Breast epithelium (tissue), 4 donors: ENCODE results near the gene TTLL10. TPM values are rescaled to one million over a fixed set of nuclear protein-coding genes. Genes with fewer than 3 reads are reported as not detected.

Experiments used
- DNase-seq, 2 donors: peaks; one replicate each; pipeline ENCODE4 v3.0.0-alpha.2; 2019; ENCODE audit warnings: low spot score in 2 of 2
- H3K27ac ChIP-seq, 2 donors: fragments of 200-600 bp; sonication (generic) in 1 of 2; one replicate each; pipeline ENCODE4 v1.5.1; 2016 to 2019; ENCODE audit warnings: mild to moderate bottlenecking in 1 of 2
- H3K27me3 ChIP-seq, 2 donors: fragments of 200-600 bp; sonication (generic) in 1 of 2; one replicate each; pipeline versions ENCODE4 v1.5.1 to v1.6.0; 2017 to 2019; ENCODE audit warnings: control low read depth in 1 of 2, mild to moderate bottlenecking in 1 of 2
- H3K36me3 ChIP-seq: fragments of 200-600 bp; one replicate; pipeline ENCODE4 v1.5.1; 2019
- H3K4me1 ChIP-seq, 2 donors: fragments of 200-600 bp; sonication (generic); one replicate each; pipeline ENCODE4 v1.5.1; 2016 to 2019; ENCODE audit warnings: control low read depth in 1 of 2
- H3K4me3 ChIP-seq, 3 donors: fragments of 200-600 bp; sonication (generic); 1 replicate in 2 of 3; 2 replicates in 1 of 3; pipeline ENCODE4 v1.5.1; 2016 to 2019; ENCODE audit warnings: mild to moderate bottlenecking in 3 of 3, moderate library complexity in 2 of 3
- H3K9me3 ChIP-seq, 2 donors: fragments of 200-600 bp; sonication (generic) in 1 of 2; one replicate each; pipeline ENCODE4 v1.5.1; 2016 to 2019; ENCODE audit warnings: control low read depth in 1 of 2
- CTCF ChIP-seq, 3 donors: fragments of 450-650 bp; IDR thresholded peaks; one replicate each; pipeline ENCODE4 v1.5.1; 2016 to 2017; ENCODE audit warnings: antibody characterized with exemption in 3 of 3, mild to moderate bottlenecking in 3 of 3, moderate library complexity in 3 of 3
- POLR2A ChIP-seq: fragments of 450-650 bp; IDR thresholded peaks from one replicate; pipeline ENCODE4 v1.6.1; 2016; ENCODE audit warnings: antibody characterized with exemption, mild to moderate bottlenecking, moderate library complexity
- POLR2AphosphoS5 ChIP-seq, 3 donors: sonication (generic); formaldehyde crosslinking; IDR thresholded peaks; one replicate each; pipeline ENCODE4 v1.6.1; 2017; ENCODE audit warnings: antibody characterized with exemption in 3 of 3
- intact Hi-C: fragments of 100-400 bp; cut with DNase I; formaldehyde crosslinking; loops from one replicate; pipeline ENCODE4 v1.15.1; 2023; ENCODE audit warnings: low total_unique reads
- total RNA-seq, 3 donors: library from RNA; depleted of rRNA; stranded (reverse); fragments of >200 nt; gene quantifications; one replicate each; pipeline ENCODE4 v1.1.0, GENCODE V29; 2016

Gene TTLL10
- total RNA-seq, 3 donors from 2014 or later: 0.15 to 0.33 (median 0.16) TPM

- H3K27me3 ChIP-seq: no peaks in the 10 kb centered on the region
- H3K4me1 ChIP-seq: no peaks in the 10 kb centered on the region
- no peak overlapping the region for H3K27ac ChIP-seq
- intact Hi-C loops: no loop called here
- DNase-seq: no peak
- H3K9me3 ChIP-seq: no peaks in the 10 kb centered on the region
- H3K36me3 ChIP-seq: no peaks in the 10 kb centered on the region
- no peak overlapping the region for H3K4me3 ChIP-seq
- TF ChIP-seq POLR2AphosphoS5 (IDR thresholded peaks at IDR 0.05): no peak
- TF ChIP-seq POLR2A: no peak
- no peak for TF ChIP-seq CTCF (IDR thresholded peaks at IDR 0.05)
Observed at GRCh38 chr1:1202831-1203560, 29.3 kb downstream of the TTLL10 start.

- no peak for DNase-seq
- Histone ChIP-seq H3K4me3 (no peak overlapping the region), H3K27ac (no peak overlapping the region), H3K36me3 (no peaks in the 10 kb centered on the region), H3K9me3 (no peaks in the 10 kb centered on the region), H3K27me3 (no peaks in the 10 kb centered on the region), H3K4me1 (peaks cover 0 to 7% of the 10 kb centered on the region in 2 donors)
- intact Hi-C loops: no loop called here
- TF ChIP-seq POLR2AphosphoS5 (IDR thresholded peaks at IDR 0.05) (no peak), POLR2A (no peak), CTCF (IDR thresholded peaks at IDR 0.05) (no peak)
Observed at GRCh38 chr1:1203561-1204424, 30.1 kb downstream of the TTLL10 start.

GRCh38 chr1:1204425-1204920 is 30.8 kb downstream of the TTLL10 start:
- peaks cover 0 to 11% of the 10 kb centered on the region in 2 donors for H3K4me1 ChIP-seq
- H3K4me3 ChIP-seq: no peak overlapping the region
- DNase-seq: no peak
- no peak overlapping the region for H3K27ac ChIP-seq
- H3K27me3 ChIP-seq: no peaks in the 10 kb centered on the region
- TF ChIP-seq CTCF (IDR thresholded peaks at IDR 0.05): no peak
- TF ChIP-seq POLR2A: no peak
- no peak for TF ChIP-seq POLR2AphosphoS5 (IDR thresholded peaks at IDR 0.05)
- no peaks in the 10 kb centered on the region for H3K9me3 ChIP-seq
- intact Hi-C loops: no loop called here
- H3K36me3 ChIP-seq: no peaks in the 10 kb centered on the region

- Histone ChIP-seq H3K4me1 (peaks cover 0 to 11% of the 10 kb centered on the region in 2 donors), H3K27me3 (no peaks in the 10 kb centered on the region), H3K4me3 (no peak overlapping the region), H3K27ac (no peak overlapping the region), H3K9me3 (no peaks in the 10 kb centered on the region), H3K36me3 (no peaks in the 10 kb centered on the region)
- intact Hi-C loops: no loop called here
- no peak for DNase-seq
- TF ChIP-seq CTCF (IDR thresholded peaks at IDR 0.05) (no peak), POLR2A (no peak), POLR2AphosphoS5 (IDR thresholded peaks at IDR 0.05) (no peak)
Observed at GRCh38 chr1:1204998-1205768, 31.5 kb downstream of the TTLL10 start.
